IPS DF 19.7 (cell line): ENCODE results near the gene AGAP5.
A peak's percentile ranks its signal among the peaks of the same experiment; 100 is the strongest.

Experiments
- DNase-seq: peaks from one replicate; pipeline ENCODE4 v3.0.0-alpha.2; 2013; ENCODE audit warnings: low read depth, low spot score

AGAP5 gene

DNA sequence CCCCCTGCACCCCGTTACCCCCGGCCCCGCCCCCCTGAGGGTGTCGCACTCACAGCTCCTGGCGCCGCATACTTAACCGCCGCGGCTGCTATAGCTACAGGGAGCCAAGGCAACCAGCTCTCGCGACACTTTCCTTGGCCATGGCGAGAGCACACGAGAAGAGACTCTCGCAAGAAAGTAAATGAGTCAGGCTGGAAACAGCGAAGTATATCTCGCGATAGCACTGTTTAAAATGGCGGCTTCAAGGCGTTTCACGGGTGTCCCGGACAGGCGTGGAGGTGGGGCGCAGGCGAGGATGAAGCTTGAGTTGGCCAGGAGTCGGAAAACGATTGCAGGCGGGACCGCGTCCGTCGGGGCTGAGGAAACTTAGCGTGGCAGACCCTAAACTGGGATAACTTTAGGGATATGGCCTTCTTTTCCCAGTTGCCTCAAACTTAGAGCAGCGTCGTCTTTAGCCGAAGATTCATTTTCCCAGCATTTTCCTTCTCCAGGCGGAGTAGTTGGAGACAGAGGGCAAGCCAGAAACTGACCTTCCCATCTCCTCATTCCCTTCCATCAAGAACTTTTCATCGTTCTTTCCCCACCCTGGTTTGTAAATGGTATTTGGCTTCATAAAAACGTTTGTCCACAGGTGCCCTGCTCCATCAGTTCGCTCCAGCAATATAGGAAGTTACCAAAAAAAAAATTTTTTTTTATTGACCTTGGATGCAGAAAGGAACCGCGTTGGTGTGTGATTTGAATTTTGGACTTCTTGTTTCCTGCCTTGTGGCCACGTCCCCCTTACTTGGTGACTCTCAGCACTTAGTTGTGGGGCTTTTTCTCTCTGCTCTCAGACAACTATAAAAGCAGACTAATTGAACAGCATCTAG, 71.8 kb downstream of the AGAP5 start:
- DNase-seq = peak; percentile 95

DNA sequence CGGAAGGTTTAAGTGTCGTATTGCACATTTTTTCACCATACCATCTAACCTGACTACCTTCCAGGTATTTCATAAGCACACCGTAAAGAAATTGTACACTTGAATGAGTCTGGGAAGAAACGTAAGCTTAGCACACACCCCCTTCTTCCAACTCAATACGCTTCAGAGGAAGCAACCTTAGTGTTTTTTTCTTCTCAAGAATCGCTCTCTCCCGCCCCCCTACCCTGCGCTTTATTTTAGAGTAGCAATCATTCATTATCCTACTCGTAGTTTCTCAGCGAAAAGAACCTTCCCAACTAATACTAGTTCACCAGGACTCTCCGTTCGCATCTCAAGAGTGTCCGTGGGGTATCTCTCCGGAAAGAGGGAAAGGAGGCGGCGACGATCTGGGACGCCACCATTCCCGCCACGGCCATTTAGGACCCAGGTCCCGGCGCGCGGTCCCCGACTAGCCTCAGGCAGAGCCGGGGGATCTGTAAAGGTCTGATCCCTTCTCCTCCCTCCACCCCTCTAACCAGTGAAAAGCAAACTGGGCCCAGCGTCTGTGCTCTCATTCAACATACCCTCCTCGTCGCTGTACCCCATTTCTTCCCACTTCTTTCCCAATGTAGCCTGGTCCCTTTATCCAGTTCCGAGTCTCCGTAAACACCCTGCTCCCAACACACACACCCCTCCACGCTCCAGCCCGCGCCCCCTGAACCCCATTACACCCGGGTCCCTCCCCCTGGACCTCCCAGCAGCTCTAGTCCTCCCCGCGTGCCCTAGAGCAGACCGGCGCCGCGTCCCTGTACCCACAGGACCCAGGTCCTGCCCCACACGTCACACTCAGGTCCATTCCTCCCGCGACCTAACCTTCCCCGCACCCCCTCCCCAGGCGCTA, 72.7 kb downstream of the AGAP5 start:
- DNase-seq = peak; percentile 28
